AG20443 (cell line): ENCODE results near the gene ATF2.

Source experiments
- DNase-seq: peaks from one replicate; pipeline ENCODE4 v3.0.0; 2012; ENCODE audit warnings: low spot score, mixed read lengths

The ATF2 gene

GRCh38 chr2:175026385-175026784 lies 141.6 kb downstream of the ATF2 start:
- DNase-seq, result no peak

- DNase-seq, result peak; percentile 29
Observed at GRCh38 chr2:175025946-175026345, 142.1 kb downstream of the ATF2 start.

GRCh38 chr2:175025233-175025632 lies 142.8 kb downstream of the ATF2 start:
- no peak for DNase-seq

DNA sequence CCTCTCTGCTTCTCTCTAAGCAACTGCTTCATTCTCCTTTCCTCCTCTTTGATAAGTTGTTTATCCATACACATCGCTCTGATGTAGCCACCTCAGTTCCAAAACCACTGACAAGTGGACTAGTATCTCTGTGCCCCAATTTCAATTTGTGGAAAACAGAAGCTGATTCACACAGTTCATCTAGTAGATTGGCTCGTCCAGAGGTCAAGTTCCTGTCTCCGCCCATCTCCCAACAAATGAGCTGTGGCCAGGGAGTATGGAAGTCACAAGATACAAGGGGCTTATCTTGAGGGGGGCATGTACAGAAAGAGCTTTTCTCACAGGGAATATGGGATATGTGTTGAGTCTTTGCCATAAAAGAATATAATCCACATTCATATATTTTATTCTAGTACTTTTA lies 145.1 kb downstream of the ATF2 start:
- no peak for DNase-seq
